GM21737 (cell line): Measurements from ENCODE around the gene NPFF.
"Not testable (repeated sequence)": the region's sequence is repeated elsewhere in the genome, so short reads cannot be mapped to it uniquely, and the experiment has no call there.

Experiments used
- ATAC-seq: cut with Tn5 transposase; IDR thresholded peaks from one replicate; pipeline ENCODE4 v1.9.1; 2021; ENCODE audit warnings: mild to moderate bottlenecking, moderate library complexity; ENCODE audit not compliant: unreplicated experiment

NPFF gene

DNA sequence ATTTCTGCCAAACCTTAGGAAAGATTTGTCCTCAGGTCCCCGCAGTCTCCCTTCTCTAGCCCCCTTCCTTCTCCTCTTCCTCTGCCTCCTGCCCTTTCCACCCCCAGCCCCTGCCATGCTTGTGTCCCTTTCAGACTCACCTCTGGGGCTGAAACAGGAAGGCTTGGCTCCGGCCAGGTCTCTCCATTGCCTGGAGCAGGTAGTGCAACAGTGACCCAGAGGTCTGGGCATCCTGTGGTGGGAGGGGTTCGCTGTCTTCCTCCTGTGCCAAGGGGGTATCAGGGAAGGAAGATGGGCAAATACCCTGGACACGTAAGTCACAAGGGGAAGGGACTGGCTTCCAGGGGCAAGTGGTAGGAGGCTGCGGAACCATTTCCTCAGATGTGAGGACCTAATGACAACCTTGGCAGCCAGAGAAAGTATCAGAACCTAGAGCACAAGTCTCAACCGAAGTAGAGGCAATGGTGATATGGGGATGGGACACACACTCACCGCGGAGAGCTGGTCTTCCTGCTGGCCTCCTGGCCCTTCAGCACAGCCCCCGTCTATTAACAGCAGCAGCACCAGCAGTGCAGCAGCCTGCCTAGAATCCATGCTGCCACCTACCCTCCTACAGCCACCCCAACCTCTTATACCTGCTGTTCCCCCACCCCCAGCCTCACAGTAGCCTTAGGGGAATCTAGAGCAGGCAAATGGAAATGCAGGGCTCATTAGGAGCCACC, at the start of gene NPFF:
Gene NPFF, minus strand, starts transcription at position 604 of the 722 bp plus-strand sequence. Its CDS starts 10 bp downstream, at position 594.
- no peak for ATAC-seq

- ATAC-seq = no peak
Observed at GRCh38 chr12:53552361-53553327, 45.4 kb upstream of the NPFF start.

DNA sequence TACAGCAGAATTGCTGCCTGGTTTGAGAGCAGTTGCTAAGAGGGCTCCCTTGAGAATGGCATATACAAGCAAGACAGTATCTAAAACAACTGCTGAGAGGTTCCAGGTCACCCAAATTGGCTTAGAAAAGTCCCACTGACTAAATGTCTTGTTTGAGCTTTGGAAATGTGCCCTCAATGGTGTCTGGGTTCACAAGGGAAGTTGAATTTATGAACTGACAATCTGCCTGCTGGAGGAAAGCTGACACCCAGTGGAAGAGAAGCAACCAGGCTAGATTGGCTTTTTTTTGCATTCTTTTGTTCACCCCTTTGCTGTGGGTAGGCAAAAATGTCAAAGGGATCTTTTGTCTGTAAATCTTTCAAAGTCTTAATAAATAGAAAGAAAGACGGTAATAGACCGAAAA, 44.6 kb upstream of the NPFF start:
- no peak for ATAC-seq

DNA sequence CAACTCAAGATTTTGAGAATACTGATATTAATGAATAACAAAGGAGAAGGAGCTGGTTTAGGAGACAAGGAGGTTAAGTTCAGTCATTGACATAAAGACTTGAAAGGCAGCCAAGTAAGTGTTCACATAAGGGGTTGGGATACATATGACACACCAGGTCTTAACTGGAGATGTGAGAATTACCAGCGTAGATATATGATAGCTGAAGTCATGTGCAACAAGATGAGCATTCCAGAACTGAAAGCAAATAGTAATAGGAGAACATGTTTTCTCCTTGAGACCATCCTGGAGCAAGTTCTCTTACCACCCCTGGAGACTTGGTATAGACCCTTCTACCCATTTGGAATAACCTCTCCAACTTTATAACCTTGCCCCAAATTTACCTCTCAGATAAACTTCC, 43.3 kb upstream of the NPFF start:
- no peak for ATAC-seq

DNA sequence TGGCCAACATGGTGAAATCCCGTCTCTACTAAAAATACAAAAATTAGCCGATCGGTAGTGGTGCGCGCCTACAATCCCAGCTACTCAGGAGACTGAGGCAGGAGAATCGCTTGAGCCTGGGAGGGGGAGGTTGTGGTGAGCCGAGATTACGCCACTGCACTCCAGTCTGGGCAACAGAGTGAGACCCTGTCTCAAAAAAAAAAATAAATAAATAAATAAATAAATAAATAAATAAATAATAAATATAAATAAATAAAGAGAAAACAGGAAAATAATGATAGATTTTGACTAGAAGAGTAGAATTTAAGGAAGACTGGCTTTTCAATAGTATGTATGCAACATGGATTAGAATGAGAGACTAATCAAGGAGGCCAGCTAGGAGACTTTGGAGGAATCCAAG, 42.8 kb upstream of the NPFF start:
- not testable (repeated sequence) for ATAC-seq

DNA sequence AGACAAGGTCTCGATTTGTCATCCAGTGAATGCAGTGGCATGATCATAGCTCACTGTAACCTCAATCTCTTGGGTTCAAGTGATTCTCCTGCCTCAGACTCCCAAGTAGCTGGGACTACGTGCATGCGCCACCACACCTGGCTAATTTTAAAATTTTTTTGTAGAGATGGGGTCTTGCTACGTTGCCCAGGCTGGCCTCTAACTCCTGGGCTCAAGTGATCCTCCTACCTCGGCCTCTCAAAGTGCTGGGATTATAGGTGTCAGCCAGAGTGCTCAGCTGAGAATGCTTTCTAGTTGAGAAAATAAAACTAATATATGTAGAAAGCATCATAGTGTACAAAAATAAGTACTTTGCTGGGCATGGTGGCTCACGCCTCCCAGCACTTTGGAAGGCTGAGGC, 41.1 kb upstream of the NPFF start:
- not testable (repeated sequence) for ATAC-seq

GRCh38 chr12:53543539-53543938, 36.3 kb upstream of the NPFF start:
- ATAC-seq = peak; percentile 72

- no peak for ATAC-seq
Observed at GRCh38 chr12:53539526-53539925, 32.2 kb upstream of the NPFF start.

DNA sequence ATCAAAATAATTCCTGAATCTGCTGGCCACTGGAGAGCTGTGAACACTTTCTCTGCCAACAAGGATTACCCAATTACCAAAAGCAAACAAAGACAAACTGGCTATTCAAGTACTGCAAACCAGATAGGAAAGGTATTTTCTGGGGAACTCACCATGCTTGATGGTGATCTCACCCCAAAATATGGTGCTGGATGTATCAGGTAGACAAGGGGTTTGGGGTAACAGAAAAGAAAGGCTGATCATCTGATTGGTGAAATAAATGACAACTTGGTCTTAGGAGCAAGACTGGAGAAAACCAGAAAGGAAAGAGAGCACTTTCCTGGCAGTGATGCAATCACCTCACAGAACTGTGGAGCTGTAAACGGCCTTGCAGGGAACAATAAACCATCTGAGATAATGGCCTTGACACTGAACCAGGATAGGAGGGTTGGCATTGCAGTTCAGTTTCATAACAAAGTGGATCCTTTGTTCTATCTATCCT, 31.0 kb upstream of the NPFF start:
- ATAC-seq = no peak

- ATAC-seq = no peak
Observed at GRCh38 chr12:53536962-53537361, 29.7 kb upstream of the NPFF start.

DNA sequence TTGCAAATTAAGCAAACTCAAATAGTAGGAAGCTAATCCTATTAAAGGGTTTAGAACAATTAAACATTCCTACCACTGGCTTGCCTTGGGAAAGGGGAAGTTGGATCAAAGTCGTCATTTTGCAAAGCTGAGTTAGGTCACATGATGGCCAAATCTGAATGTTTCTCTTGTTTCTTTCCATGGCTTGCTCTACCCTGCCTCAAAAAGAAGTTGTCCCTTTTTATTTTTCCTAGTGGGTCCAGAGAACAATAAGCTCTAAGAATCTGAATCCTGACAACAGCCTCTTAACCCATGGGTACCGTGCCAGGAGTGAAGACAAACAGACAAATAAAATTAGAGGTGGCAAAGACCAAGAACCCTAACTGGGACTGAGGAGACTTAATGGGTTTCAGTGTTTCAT, 26.2 kb upstream of the NPFF start:
- ATAC-seq = no peak

DNA sequence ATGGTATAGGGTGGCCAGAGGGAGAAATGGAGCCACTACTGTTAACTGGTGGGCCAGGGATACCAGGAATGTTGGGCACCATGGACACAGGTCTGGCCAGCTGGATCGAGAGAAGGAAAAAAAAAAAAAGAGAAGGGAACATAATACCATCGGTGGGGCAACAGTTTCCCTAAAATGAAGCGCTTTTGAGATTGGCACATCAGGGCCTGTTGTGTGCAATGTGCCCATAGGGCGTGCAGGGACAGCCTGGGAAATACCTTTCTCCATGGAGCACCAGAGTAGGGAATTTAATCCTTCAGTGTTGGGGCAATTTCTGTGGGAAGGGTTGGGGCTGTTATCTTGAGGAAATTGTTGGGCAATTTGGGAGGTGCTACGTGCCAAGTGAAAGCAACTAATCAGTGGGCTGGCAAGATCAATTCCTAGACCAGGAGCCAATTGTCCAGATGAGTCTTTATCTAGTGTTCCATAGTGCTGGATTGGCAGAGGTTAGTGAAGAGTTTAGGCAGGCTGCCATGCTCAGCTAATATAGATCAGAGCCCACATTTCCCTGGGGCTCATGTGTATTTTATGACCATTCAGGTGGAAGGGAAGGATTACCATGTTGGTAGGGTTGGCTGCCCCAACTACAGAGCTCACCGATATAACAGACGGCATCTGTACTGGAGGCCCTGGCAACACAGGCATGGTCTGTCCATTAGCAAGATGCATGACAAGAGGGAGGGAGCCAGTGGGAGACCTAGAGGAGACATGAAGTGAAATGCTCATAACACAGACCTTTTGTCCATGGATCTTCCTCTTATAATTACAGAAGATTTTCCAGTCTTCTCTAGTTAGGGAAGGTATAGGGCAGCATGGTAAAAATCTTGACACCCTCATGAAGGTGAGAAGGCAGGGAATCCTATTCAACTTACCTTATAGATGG, 25.5 kb upstream of the NPFF start:
- ATAC-seq = no peak

DNA sequence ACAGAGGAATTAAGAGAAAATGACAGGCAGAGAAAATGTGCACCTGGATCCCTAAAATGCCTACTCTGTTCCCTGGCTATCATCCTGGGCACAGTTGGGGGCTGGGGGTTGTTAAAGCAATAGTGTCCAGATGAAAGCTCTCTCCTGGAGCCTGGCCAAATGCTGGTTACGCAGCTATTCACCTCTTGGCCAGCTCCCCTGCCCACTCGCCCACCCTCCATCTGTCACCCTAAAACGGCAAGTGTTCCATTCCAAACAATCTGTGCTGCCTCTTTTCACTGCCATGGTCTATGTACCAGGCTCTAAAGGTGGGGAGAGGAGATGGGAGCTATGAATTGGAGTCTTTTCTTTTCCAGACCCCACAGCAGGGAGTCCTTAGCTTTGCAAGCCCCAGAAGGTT, 24.7 kb upstream of the NPFF start:
- ATAC-seq = no peak

DNA sequence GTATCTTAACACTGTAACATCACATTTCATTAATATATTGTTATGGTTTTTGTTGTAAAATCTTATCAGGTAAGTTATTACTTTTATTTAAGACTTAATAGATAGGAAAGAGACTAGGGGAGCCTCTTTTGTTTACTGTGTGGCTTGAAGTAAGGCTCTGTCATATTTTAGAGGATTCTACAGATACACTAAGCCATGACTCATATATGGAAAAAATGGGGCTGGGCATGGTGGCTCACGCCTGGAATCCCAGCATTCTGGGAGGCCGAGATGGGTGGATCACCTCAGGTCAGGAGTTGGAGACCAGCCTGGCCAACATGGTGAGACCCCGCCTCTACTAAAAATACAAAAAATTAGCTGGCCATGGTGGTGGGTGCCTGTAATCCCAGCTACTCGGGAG, 23.6 kb upstream of the NPFF start:
- ATAC-seq = no peak

- ATAC-seq = no peak
Observed at GRCh38 chr12:53530061-53530460, 22.8 kb upstream of the NPFF start.

DNA sequence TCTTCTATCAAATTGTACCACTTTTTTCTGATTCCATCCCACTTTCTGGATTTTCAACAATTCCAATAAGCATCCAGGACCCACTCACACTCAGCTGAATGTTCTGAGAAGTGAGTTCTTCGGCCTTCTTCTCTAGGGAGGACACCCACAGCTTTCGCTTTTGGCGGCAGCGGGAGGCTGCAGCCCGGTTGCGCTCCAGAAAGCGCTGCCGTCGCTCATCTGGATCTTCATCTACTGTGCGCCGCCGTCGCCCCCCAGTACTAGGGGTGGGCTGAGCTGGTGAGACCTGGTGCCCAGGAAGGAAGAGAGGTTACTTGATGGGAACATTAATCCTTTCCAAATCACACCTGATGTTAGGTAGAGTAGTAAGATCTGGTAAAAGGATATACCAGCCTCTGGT, 17.2 kb upstream of the NPFF start:
- no peak for ATAC-seq

- ATAC-seq = no peak
Observed at GRCh38 chr12:53523131-53523530, 15.8 kb upstream of the NPFF start.

- no peak for ATAC-seq
Observed at GRCh38 chr12:53518381-53518780, 11.1 kb upstream of the NPFF start.

GRCh38 chr12:53516758-53517455, 9.6 kb upstream of the NPFF start:
- ATAC-seq = no peak

- no peak for ATAC-seq
Observed at GRCh38 chr12:53515291-53515680, 8.0 kb upstream of the NPFF start.
